CD14-positive monocyte (primary cell): ENCODE measurements around the gene UBE2N. TPM values are rescaled to one million over a fixed set of nuclear protein-coding genes. Genes with fewer than 3 reads are reported as not detected.

ENCODE experiments used
- DNase-seq, 3 donors: peaks; one replicate each; pipeline ENCODE4 v3.0.0-alpha.2; 2011 to 2022
- H2AFZ ChIP-seq: 2 replicates; pipeline ENCODE4 v1.6.0; 2012; ENCODE audit warnings: mild to moderate bottlenecking, low read depth, low read length, inconsistent platforms; ENCODE audit not compliant: insufficient read depth, poor library complexity, severe bottlenecking
- H3K27ac ChIP-seq, 2 donors: 1 replicate in 1 of 2; 2 replicates in 1 of 2; pipeline ENCODE4 v1.5.1; 2012 to 2013; ENCODE audit warnings: low read length in 2 of 2, control low read depth in 1 of 2, inconsistent platforms in 1 of 2, low read depth in 1 of 2, mild to moderate bottlenecking in 1 of 2
- H3K27me3 ChIP-seq, 2 donors: one replicate each; pipeline versions ENCODE4 v1.6.0 to v1.6.1; 2011 to 2013; ENCODE audit warnings: low read length in 2 of 2; ENCODE audit not compliant: control insufficient read depth in 2 of 2, insufficient read depth in 2 of 2
- H3K36me3 ChIP-seq, 2 donors: replicated peaks in 1 of 2; 1 replicate in 1 of 2; 2 replicates in 1 of 2; pipeline versions ENCODE4 v1.5.1 to v1.6.1; 2012 to 2013; ENCODE audit warnings: low read length in 2 of 2, control low read depth in 1 of 2, inconsistent platforms in 1 of 2, mild to moderate bottlenecking in 1 of 2; ENCODE audit not compliant: insufficient read depth in 2 of 2, control insufficient read depth in 1 of 2
- H3K4me1 ChIP-seq, 2 donors: 1 replicate in 1 of 2; 2 replicates in 1 of 2; pipeline versions ENCODE4 v1.5.1 to v1.6.1; 2012 to 2013; ENCODE audit warnings: low read length in 2 of 2, control low read depth in 1 of 2, inconsistent platforms in 1 of 2, mild to moderate bottlenecking in 1 of 2, moderate library complexity in 1 of 2; ENCODE audit not compliant: insufficient read depth in 2 of 2, control insufficient read depth in 1 of 2
- H3K4me2 ChIP-seq: replicated peaks from 2 replicates; pipeline ENCODE3; 2012; ENCODE audit warnings: low read length, moderate library complexity, mild to moderate bottlenecking; ENCODE audit not compliant: poor library complexity, severe bottlenecking; ENCODE audit errors: extremely low read depth
- H3K4me3 ChIP-seq, 3 experiments: fragments of 200-600 bp in 1 of 3; sonication (generic) in 1 of 3; replicated peaks in 1 of 3; 1 replicate in 2 of 3; 2 replicates in 1 of 3; pipeline ENCODE4 v1.5.1; 2011 to 2013; ENCODE audit warnings: low read length in 3 of 3, mild to moderate bottlenecking in 3 of 3, control low read depth in 2 of 3, low read depth in 2 of 3, inconsistent platforms in 1 of 3, moderate library complexity in 1 of 3
- H3K79me2 ChIP-seq: 2 replicates; pipeline ENCODE4 v1.6.0; 2012; ENCODE audit warnings: mild to moderate bottlenecking, control low read depth, inconsistent platforms, low read length, moderate library complexity; ENCODE audit not compliant: insufficient read depth
- H3K9ac ChIP-seq: 2 replicates; pipeline ENCODE4 v1.6.0; 2017; ENCODE audit warnings: low read length, mild to moderate bottlenecking; ENCODE audit not compliant: insufficient read depth, poor library complexity, severe bottlenecking
- H3K9me3 ChIP-seq, 2 donors: replicated peaks in 1 of 2; 1 replicate in 1 of 2; 2 replicates in 1 of 2; pipeline versions ENCODE4 v1.5.1 to v1.6.1; 2012 to 2013; ENCODE audit warnings: low read length in 2 of 2, control low read depth in 1 of 2; ENCODE audit not compliant: control insufficient read depth in 1 of 2, insufficient read depth in 1 of 2
- H4K20me1 ChIP-seq: 2 replicates; pipeline ENCODE4 v1.6.0; 2012; ENCODE audit warnings: mild to moderate bottlenecking, low read length, control low read depth, moderate library complexity; ENCODE audit not compliant: insufficient read depth
- H3K27ac Mint-ChIP-seq, 7 donors: one replicate each; pipeline ENCODE4 v1.8.0; 2020; ENCODE audit warnings: mild to moderate bottlenecking in 7 of 7, mixed read lengths in 7 of 7, moderate library complexity in 6 of 7, inconsistent platforms in 2 of 7
- H3K27me3 Mint-ChIP-seq, 3 donors: one replicate each; pipeline ENCODE4 v1.8.0; 2021 to 2022; ENCODE audit warnings: low read depth in 3 of 3, mild to moderate bottlenecking in 3 of 3, mixed read lengths in 3 of 3, moderate library complexity in 3 of 3, inconsistent platforms in 1 of 3
- H3K36me3 Mint-ChIP-seq, 2 donors: one replicate each; pipeline ENCODE4 v1.8.0; 2020; ENCODE audit warnings: mixed read lengths in 2 of 2, inconsistent platforms in 1 of 2, mild to moderate bottlenecking in 1 of 2
- H3K4me1 Mint-ChIP-seq: one replicate; pipeline ENCODE4 v1.8.0; 2020; ENCODE audit warnings: mild to moderate bottlenecking, mixed read lengths
- H3K4me3 Mint-ChIP-seq, 2 donors: one replicate each; pipeline ENCODE4 v1.8.0; 2020; ENCODE audit warnings: mild to moderate bottlenecking in 2 of 2, mixed read lengths in 2 of 2, moderate library complexity in 1 of 2
- H3K9me3 Mint-ChIP-seq, 7 donors: one replicate each; pipeline ENCODE4 v1.8.0; 2020 to 2022; ENCODE audit warnings: mixed read lengths in 7 of 7, mild to moderate bottlenecking in 6 of 7, moderate library complexity in 6 of 7, inconsistent platforms in 2 of 7
- WGBS: methylation state at CpG from one replicate; pipeline ENCODE4 v1.1.5; 2013; ENCODE audit warnings: missing lambda C conversion rate; ENCODE audit not compliant: insufficient coverage; 5-methylcytosine and 5-hydroxymethylcytosine counted together
- intact Hi-C, 2 donors: fragments of 100-400 bp; cut with micrococcal nuclease; formaldehyde crosslinking; loops; one replicate each; pipeline versions ENCODE4 v1.15.0 to v1.15.1; 2023
- polyA plus RNA-seq, 3 donors: library from polyadenylated mRNA; depleted of rRNA in 1 of 3; unstranded in 2 of 3; stranded (reverse) in 1 of 3; fragments of 300-500 nt in 2 of 3; fragments of >200 nt in 1 of 3; fragmentation: Illumina TruSeq in 2 of 3; gene quantifications; 1 replicate in 2 of 3; 2 replicates in 1 of 3; pipeline ENCODE4 v1.2.3, GENCODE V29; 2012 to 2021
- TF ChIP-seq, protein P1 (sequence below): fragments of 200-600 bp; IDR thresholded peaks from one replicate; pipeline ENCODE4 v1.8.0; 2022; ENCODE audit warnings: antibody characterized with exemption, mild to moderate bottlenecking

UBE2N gene
- polyA plus RNA-seq, 3 donors = 31.2 to 119 (median 108) TPM

DNA sequence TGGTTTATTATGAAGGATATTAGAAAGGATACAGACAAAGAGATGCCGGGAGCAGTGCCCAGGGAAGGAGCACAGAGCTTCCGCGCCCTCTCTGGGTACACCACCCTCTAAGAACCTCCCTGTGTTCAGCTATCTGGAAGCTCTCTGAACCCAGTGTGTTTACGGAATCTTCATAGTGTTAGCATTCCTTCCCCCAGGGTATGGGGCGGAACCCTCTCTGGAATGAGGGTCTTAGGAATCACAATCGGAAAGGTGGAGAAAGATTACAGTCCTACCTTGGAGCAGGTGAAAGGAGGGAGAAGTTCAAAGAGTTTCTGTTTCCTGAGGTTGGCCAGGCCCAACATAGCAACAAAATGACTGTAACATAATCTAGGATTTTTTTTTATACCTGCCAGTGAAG, 70.8 kb downstream of the UBE2N start:
- TF ChIP-seq, protein P1, sequence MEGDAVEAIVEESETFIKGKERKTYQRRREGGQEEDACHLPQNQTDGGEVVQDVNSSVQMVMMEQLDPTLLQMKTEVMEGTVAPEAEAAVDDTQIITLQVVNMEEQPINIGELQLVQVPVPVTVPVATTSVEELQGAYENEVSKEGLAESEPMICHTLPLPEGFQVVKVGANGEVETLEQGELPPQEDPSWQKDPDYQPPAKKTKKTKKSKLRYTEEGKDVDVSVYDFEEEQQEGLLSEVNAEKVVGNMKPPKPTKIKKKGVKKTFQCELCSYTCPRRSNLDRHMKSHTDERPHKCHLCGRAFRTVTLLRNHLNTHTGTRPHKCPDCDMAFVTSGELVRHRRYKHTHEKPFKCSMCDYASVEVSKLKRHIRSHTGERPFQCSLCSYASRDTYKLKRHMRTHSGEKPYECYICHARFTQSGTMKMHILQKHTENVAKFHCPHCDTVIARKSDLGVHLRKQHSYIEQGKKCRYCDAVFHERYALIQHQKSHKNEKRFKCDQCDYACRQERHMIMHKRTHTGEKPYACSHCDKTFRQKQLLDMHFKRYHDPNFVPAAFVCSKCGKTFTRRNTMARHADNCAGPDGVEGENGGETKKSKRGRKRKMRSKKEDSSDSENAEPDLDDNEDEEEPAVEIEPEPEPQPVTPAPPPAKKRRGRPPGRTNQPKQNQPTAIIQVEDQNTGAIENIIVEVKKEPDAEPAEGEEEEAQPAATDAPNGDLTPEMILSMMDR = no peak
- H3K27ac Mint-ChIP-seq = peak overlapping the region in 1 of 7 donors; percentile 8
- H3K27ac ChIP-seq = no peak overlapping the region

GRCh38 chr12:93369505-93369904, 72.2 kb downstream of the UBE2N start:
- Histone ChIP-seq H3K9ac (no peak overlapping the region), H3K4me2 (no peak overlapping the region), H3K36me3 (no peaks in the 10 kb centered on the region), H2AFZ (no peak overlapping the region), H4K20me1 (no peaks in the 10 kb centered on the region), H3K27ac (no peak overlapping the region), H3K9me3 (no peaks in the 10 kb centered on the region), H3K4me3 (no peak overlapping the region), H3K79me2 (no peaks in the 10 kb centered on the region), H3K27me3 (no peaks in the 10 kb centered on the region), H3K4me1 (peaks cover 13 to 14% of the 10 kb centered on the region in 2 donors)
- no peak overlapping the region for H3K4me3 Mint-ChIP-seq
- peaks cover 8 to 15% (median 9%) of the 10 kb centered on the region in 3 donors for H3K27me3 Mint-ChIP-seq
- H3K4me1 Mint-ChIP-seq = peaks cover 12% of the 10 kb centered on the region
- peaks cover 0 to 3% (median 0%) of the 10 kb centered on the region in 7 donors for H3K9me3 Mint-ChIP-seq
- intact Hi-C loops = no loop called here
- no peak for DNase-seq
- peaks cover 0 to 5% of the 10 kb centered on the region in 2 donors for H3K36me3 Mint-ChIP-seq
- TF ChIP-seq, protein P1 = no peak
- no peak overlapping the region for H3K27ac Mint-ChIP-seq

More for the DNA sequence above, 70.8 kb downstream of the UBE2N start:
- Mint-ChIP-seq H3K4me1 (peaks cover 24% of the 10 kb centered on the region), H3K27me3 (peaks cover 6 to 13% (median 9%) of the 10 kb centered on the region in 3 donors), H3K9me3 (peaks cover 0 to 3% (median 0%) of the 10 kb centered on the region in 7 donors), H3K4me3 (no peak overlapping the region), H3K36me3 (peaks cover 0 to 5% of the 10 kb centered on the region in 2 donors)
- no peak for DNase-seq
- WGBS = 100% methylated on average over 2 of the region's 6 CpGs
- Histone ChIP-seq H3K4me3 (no peak overlapping the region), H3K9me3 (no peaks in the 10 kb centered on the region), H3K4me2 (no peak overlapping the region), H2AFZ (no peak overlapping the region), H4K20me1 (no peaks in the 10 kb centered on the region), H3K36me3 (no peaks in the 10 kb centered on the region), H3K9ac (no peak overlapping the region), H3K79me2 (no peaks in the 10 kb centered on the region), H3K27me3 (no peaks in the 10 kb centered on the region), H3K4me1 (peaks cover 24 to 25% of the 10 kb centered on the region in 2 donors)
- intact Hi-C loops = no loop called here
